ENCODE data around the gene CAMK2D.

The CAMK2D gene

GRCh38 chr4:113682730-113683537 is 78.6 kb downstream of the CAMK2D start:
- Histone ChIP-seq H3K4me3 (ENCODE audit: low read length) (no peak overlapping the region), H3K9me3 (ENCODE audit: insufficient read depth, low read depth, low read length) (no peaks in the 10 kb centered on the region), H3K27me3 (ENCODE audit: insufficient read depth, low read length) (no peaks in the 10 kb centered on the region), H3K36me3 (ENCODE audit: insufficient read depth, low read length) (no peaks in the 10 kb centered on the region), H3K9ac (ENCODE audit: low read depth, low read length) (no peak overlapping the region), H3K4me1 (ENCODE audit: insufficient read depth, low read length) (no peaks in the 10 kb centered on the region), H3K27ac (ENCODE audit: low read depth, low read length) (no peak overlapping the region)
- 90% methylated on average over 2 of the region's 4 CpGs for WGBS

DNA sequence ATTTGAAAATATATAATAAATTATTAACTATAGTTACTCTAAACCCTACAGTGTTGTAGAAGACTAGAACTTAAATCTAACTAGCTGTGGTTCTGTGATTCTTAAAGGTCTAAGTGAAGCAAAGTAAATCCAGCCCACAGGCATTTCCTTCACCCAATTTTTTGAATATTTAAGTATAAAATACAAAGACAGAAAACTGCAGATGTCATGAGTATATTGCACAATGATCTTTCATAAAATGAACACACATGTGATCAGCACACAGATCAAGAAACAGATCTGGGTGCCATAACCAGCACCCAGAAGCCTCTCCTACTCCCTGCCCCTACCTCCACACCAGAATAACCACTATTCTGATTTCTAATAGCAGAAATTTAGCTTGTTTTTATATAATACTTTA is 82.9 kb downstream of the CAMK2D start:
- H3K27me3 ChIP-seq (ENCODE audit: insufficient read depth, low read length), result no peaks in the 10 kb centered on the region
- H3K27ac ChIP-seq (ENCODE audit: low read depth, low read length), result no peak overlapping the region
- H3K4me1 ChIP-seq (ENCODE audit: insufficient read depth, low read length), result no peaks in the 10 kb centered on the region; the same call in 1 of the 2 replicates
- H3K4me3 ChIP-seq (ENCODE audit: low read length), result no peak overlapping the region
- H3K9ac ChIP-seq (ENCODE audit: low read depth, low read length), result no peak overlapping the region
- no peaks in the 10 kb centered on the region for H3K9me3 ChIP-seq (ENCODE audit: insufficient read depth, low read depth, low read length)
- no peaks in the 10 kb centered on the region for H3K36me3 ChIP-seq (ENCODE audit: insufficient read depth, low read length)

DNA sequence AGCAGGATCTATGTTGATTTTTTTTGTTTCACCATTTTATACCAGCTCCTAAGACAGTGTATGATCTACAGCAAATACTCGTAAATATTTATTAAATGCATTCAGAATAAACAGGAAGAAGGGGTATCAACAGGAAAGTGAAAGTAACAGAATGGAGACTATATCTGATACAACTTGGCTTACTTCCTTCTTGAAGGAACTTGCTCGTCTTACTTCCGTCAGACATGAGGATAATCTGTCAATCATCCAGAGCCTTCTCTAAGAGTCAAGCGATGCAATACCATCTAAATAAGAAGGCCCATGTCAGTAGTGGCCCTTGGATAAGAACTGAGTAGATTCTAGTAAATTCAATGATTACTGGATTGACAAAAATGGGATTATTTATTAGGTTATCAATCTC is 84.2 kb downstream of the CAMK2D start:
- no peak overlapping the region for H3K9ac ChIP-seq (ENCODE audit: low read depth, low read length)
- H3K27me3 ChIP-seq (ENCODE audit: insufficient read depth, low read length), result no peaks in the 10 kb centered on the region
- H3K4me1 ChIP-seq (ENCODE audit: insufficient read depth, low read length), result no peaks in the 10 kb centered on the region; the same call in 1 of the 2 replicates
- no peak overlapping the region for H3K27ac ChIP-seq (ENCODE audit: low read depth, low read length)
- H3K36me3 ChIP-seq (ENCODE audit: insufficient read depth, low read length), result no peaks in the 10 kb centered on the region
- WGBS, result 100% methylated on average over 3 of the region's 4 CpGs
- no peaks in the 10 kb centered on the region for H3K9me3 ChIP-seq (ENCODE audit: insufficient read depth, low read depth, low read length)
- H3K4me3 ChIP-seq (ENCODE audit: low read length), result no peak overlapping the region

- H3K36me3 ChIP-seq (ENCODE audit: insufficient read depth, low read length), result no peaks in the 10 kb centered on the region
- H3K9me3 ChIP-seq (ENCODE audit: insufficient read depth, low read depth, low read length), result no peaks in the 10 kb centered on the region
- H3K4me3 ChIP-seq (ENCODE audit: low read length), result no peak overlapping the region
- H3K27me3 ChIP-seq (ENCODE audit: insufficient read depth, low read length), result no peaks in the 10 kb centered on the region
- 92% methylated on average over 2 of the region's 2 CpGs for WGBS
- H3K9ac ChIP-seq (ENCODE audit: low read depth, low read length), result no peak overlapping the region
- H3K4me1 ChIP-seq (ENCODE audit: insufficient read depth, low read length), result no peaks in the 10 kb centered on the region; the same call in 1 of the 2 replicates
- H3K27ac ChIP-seq (ENCODE audit: low read depth, low read length), result no peak overlapping the region
These were observed 85.5 kb downstream of the CAMK2D start for GRCh38 chr4:113675731-113676697.

DNA sequence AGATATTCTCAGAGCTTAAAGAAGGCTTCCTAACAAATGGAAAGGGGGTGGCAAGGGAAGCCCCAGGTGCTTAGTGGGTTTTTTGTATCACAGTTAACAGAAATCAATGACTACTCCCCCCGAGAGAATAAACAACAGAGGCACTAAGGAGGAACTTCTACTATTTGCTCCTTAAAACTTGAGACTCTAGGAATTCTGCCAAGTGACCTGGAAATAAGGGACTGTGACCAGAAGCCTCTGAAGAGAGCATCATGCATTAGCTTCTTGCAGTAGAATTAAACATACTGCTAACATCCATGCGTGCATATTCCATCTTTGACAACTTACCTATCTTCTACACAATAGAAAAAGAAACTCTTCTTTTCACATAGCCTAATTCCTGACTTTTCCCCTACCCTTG is 86.8 kb downstream of the CAMK2D start:
- Histone ChIP-seq H3K36me3 (ENCODE audit: insufficient read depth, low read length) (no peaks in the 10 kb centered on the region), H3K4me1 (ENCODE audit: insufficient read depth, low read length) (no peaks in the 10 kb centered on the region; the same call in 1 of the 2 replicates), H3K4me3 (ENCODE audit: low read length) (no peak overlapping the region), H3K27me3 (ENCODE audit: insufficient read depth, low read length) (no peaks in the 10 kb centered on the region), H3K27ac (ENCODE audit: low read depth, low read length) (no peak overlapping the region), H3K9me3 (ENCODE audit: insufficient read depth, low read depth, low read length) (no peaks in the 10 kb centered on the region), H3K9ac (ENCODE audit: low read depth, low read length) (no peak overlapping the region)
- 88% methylated on average over 2 of the region's 2 CpGs for WGBS

GRCh38 chr4:113674251-113674650 is 87.3 kb downstream of the CAMK2D start:
- Histone ChIP-seq H3K27ac (ENCODE audit: low read depth, low read length) (no peak overlapping the region), H3K9ac (ENCODE audit: low read depth, low read length) (no peak overlapping the region), H3K9me3 (ENCODE audit: insufficient read depth, low read depth, low read length) (no peaks in the 10 kb centered on the region), H3K4me1 (ENCODE audit: insufficient read depth, low read length) (no peaks in the 10 kb centered on the region; the same call in 1 of the 2 replicates), H3K4me3 (ENCODE audit: low read length) (no peak overlapping the region), H3K27me3 (ENCODE audit: insufficient read depth, low read length) (no peaks in the 10 kb centered on the region), H3K36me3 (ENCODE audit: insufficient read depth, low read length) (no peaks in the 10 kb centered on the region)
- WGBS, result 97% methylated on average over 1 of the region's 1 CpG

DNA sequence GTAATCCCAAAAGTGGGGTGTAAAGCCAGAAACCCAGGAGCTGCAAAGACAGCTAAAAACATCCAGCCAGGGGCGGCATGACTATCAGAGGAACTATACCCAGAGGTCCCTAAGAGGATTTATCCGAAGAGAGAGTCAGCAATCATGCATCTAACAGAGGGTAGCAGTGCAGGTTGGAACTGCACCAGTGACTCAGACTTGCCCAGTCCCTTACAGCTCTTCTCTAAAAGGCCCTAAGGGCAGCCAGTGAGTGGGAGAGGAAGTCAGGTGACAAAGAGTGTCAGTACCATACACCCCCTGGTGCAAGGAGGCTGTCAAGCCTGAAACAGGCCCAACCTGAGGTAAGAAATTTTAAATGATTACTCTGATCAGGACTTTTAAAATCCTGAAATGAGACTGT is 88.1 kb downstream of the CAMK2D start:
- no peaks in the 10 kb centered on the region for H3K27me3 ChIP-seq (ENCODE audit: insufficient read depth, low read length)
- H3K27ac ChIP-seq (ENCODE audit: low read depth, low read length), result no peak overlapping the region
- no peaks in the 10 kb centered on the region for H3K9me3 ChIP-seq (ENCODE audit: insufficient read depth, low read depth, low read length)
- no peaks in the 10 kb centered on the region for H3K36me3 ChIP-seq (ENCODE audit: insufficient read depth, low read length)
- no peak overlapping the region for H3K9ac ChIP-seq (ENCODE audit: low read depth, low read length)
- H3K4me3 ChIP-seq (ENCODE audit: low read length), result no peak overlapping the region
- no peaks in the 10 kb centered on the region; the same call in 1 of the 2 replicates for H3K4me1 ChIP-seq (ENCODE audit: insufficient read depth, low read length)
- 84% methylated on average over 2 of the region's 2 CpGs for WGBS

DNA sequence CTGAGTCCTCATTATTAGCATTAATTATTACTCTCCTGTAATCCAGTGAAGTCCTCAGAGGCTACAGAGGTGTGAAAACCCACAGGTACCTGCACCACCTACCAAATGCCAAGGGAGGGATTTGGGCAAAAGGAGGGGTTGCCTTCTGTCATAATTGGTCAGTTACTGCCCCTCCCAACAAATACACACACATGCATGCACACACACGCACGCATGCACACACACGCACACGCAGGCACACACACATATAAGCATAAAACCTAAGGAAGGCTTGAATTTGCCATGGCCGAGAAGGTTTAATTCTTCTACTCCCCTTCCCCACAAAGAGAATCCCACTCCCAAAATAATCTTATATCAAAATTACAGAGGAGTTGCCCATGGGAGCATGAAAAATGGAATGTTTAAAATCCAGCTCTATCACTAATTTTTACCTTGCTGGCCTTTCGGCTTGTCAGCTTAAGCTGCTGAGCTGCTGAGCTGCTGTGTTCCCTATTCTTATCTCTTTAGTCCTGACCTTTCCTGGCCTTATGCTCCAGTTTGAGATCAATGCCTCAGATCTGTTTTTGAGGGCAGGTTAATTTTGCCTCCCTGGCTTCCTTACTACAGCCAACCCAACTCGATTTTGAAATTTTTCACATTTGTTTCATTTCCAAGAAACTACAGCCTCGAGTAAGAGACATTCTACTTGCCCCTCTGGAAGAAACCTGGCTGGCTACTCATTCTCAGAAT is 95.0 kb downstream of the CAMK2D start:
- 97% methylated on average over 8 of the region's 8 CpGs for WGBS
- Histone ChIP-seq H3K27me3 (ENCODE audit: insufficient read depth, low read length) (no peaks in the 10 kb centered on the region), H3K4me1 (ENCODE audit: insufficient read depth, low read length) (no peaks in the 10 kb centered on the region), H3K9me3 (ENCODE audit: insufficient read depth, low read depth, low read length) (no peaks in the 10 kb centered on the region), H3K27ac (ENCODE audit: low read depth, low read length) (no peak overlapping the region), H3K4me3 (ENCODE audit: low read length) (no peak overlapping the region), H3K36me3 (ENCODE audit: insufficient read depth, low read length) (no peaks in the 10 kb centered on the region), H3K9ac (ENCODE audit: low read depth, low read length) (no peak overlapping the region)

DNA sequence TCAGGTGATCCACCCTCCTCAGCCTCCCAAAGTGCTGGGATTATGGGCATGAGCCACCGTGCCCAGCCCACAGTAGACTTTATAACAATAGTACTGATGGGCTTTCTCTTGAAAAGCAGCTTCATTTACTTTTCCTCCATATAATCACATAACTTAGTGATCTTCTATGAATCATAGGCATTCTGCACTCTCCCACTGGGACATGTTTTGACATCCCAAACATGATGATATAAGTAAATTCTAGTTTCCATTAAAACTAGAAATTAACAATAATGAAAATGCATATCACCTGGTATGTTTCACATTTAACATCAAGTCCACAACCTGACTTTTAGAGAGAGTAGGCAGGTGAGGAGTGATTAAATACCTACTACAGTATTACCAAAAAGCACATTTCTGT is 96.5 kb downstream of the CAMK2D start:
- Histone ChIP-seq H3K9ac (ENCODE audit: low read depth, low read length) (no peak overlapping the region), H3K27ac (ENCODE audit: low read depth, low read length) (no peak overlapping the region), H3K4me1 (ENCODE audit: insufficient read depth, low read length) (no peaks in the 10 kb centered on the region), H3K27me3 (ENCODE audit: insufficient read depth, low read length) (no peaks in the 10 kb centered on the region), H3K9me3 (ENCODE audit: insufficient read depth, low read depth, low read length) (no peaks in the 10 kb centered on the region), H3K4me3 (ENCODE audit: low read length) (no peak overlapping the region), H3K36me3 (ENCODE audit: insufficient read depth, low read length) (no peaks in the 10 kb centered on the region)
- 90% methylated on average over 1 of the region's 1 CpG for WGBS

- Histone ChIP-seq H3K36me3 (ENCODE audit: insufficient read depth, low read length) (no peaks in the 10 kb centered on the region; the same call in 1 of the 2 replicates), H3K27me3 (ENCODE audit: insufficient read depth, low read length) (no peaks in the 10 kb centered on the region), H3K4me3 (ENCODE audit: low read length) (no peak overlapping the region), H3K9me3 (ENCODE audit: insufficient read depth, low read depth, low read length) (no peaks in the 10 kb centered on the region), H3K27ac (ENCODE audit: low read depth, low read length) (no peak overlapping the region), H3K4me1 (ENCODE audit: insufficient read depth, low read length) (peaks cover 17% of the 10 kb centered on the region), H3K9ac (ENCODE audit: low read depth, low read length) (no peak overlapping the region)
- 87% methylated on average over 3 of the region's 3 CpGs for WGBS
These were observed 99.0 kb downstream of the CAMK2D start for GRCh38 chr4:113662581-113662980.
